Stimulated activated naive CD8-positive, alpha-beta T cell treated with anti-CD3 and anti-CD28 coated beads, Interleukin-15, Interleukin-2, amounts not matched to agents 100 U/mL and 50 U/mL, for 24 hours (primary cell): ENCODE measurements around the gene C1orf210.

ENCODE experiments used
- ATAC-seq: fragments of 150-1000 bp; cut with Tn5 transposase; one replicate; pipeline ENCODE4 v1.10.0; 2021
- DNase-seq: peaks from one replicate; pipeline ENCODE4 v3.0.0; 2021

Gene C1orf210

GRCh38 chr1:43312212-43312623, 26.8 kb upstream of the C1orf210 start:
- no peak for DNase-seq
- ATAC-seq: no peak

DNA sequence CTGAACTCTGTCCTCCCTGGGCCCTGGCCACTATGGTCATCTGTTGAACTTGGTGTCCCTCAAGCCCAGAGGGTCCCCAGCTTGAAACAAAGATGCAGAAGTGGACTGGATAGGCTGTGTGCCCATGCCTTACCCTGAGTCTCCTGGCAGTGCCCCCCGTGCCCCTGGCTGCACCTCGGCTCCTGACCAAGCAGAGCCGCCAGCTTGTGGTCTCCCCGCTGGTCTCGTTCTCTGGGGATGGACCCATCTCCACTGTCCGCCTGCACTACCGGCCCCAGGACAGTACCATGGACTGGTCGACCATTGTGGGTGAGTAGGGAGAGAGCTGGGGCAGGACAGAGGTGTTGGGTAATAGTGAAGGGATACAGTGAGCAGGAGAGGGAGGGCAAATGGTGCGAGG, 26.1 kb upstream of the C1orf210 start:
- DNase-seq (no peak), ATAC-seq (no peak)

DNA sequence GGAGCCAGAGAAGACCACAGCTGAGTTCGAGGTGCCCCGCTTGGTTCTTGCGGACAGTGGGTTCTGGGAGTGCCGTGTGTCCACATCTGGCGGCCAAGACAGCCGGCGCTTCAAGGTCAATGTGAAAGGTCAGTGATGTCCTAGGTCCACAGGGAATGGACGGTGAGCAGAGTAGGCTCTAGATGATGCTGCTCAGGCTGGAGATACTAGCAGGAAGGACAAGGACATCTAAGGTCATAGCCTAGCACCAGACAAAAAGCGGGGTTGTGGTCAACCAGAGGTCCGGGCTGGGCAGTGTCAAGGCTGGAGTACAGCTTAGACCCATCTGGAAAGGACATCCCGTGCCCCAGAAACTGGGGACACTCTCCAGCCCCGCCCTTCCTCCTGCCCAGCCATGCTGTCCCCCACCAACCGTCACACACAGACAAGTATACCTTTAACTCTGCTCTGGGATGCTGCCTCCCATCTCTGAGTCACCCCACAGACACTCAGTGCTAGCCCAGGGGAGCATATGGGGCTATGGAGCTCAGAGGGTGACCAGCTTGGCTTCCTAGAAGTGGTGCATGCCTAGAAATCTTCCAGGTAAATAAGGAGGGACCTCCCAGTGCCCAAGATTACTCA, 24.1 kb upstream of the C1orf210 start:
- DNase-seq: no peak
- ATAC-seq: no peak

DNA sequence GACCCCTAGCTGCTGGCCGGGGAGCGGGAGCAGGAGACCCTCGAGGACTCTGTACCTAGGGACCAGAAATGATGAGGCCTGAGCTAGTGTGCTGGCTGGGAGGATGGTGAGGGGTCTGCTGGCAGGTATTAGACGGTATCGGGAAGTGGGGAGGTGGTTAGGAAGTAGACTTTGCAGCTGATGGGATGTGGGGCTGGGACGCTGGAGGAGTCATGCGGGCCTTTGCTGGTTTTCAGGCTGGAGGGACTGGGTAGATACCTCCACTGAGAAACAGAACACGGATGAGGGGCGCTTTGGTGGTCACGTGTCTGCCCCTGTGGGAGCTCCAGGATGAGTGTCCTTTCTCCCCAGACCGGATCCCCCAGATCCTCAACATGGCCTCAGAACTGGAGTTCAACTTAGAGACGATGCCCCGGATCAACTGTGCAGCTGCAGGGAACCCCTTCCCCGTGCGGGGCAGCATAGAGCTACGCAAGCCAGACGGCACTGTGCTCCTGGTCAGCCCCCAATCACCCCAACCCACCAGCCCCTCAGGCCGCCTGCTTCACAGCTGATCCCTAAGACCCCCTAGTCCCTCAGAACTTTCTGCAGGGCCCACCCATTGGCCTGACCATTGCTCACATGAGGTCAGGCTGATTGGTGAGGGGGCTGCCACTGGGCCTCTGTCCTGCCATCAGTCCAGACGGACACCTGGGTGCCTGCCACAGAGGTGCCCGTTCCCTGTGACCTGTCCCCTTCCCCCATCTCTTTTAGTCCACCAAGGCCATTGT, 23.4 kb upstream of the C1orf210 start:
- DNase-seq: no peak
- no peak for ATAC-seq

DNA sequence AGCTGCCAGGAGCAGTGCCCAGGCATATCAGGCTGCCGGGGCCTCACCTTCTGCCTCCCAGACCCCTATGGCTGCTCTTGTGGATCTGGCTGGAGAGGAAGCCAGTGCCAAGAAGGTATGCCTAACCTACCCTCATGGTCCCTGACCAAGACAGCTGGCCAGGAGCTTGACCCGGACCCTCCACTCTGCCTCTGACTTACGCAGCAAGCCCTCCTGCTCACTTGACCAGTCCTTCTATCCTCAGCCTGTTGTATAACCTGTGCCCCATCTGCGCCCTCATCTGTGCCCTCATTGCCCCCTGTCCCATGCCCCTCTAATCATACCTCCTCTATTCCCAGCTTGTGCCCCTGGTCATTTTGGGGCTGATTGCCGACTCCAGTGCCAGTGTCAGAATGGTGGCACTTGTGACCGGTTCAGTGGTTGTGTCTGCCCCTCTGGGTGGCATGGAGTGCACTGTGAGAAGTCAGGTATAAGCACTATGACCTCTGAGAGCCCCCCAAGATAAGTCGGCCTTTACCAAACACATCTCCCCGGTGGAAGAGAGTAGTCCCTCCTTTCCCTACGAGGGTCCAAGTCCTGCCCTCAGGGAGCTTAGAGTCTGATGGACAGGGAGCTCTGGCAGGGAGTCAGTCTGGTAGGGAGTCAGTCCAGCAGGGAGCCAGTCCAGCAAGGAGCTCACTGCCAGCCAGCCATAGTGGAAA, 22.2 kb upstream of the C1orf210 start:
- DNase-seq: no peak
- no peak for ATAC-seq

GRCh38 chr1:43306688-43307457, 21.5 kb upstream of the C1orf210 start:
- ATAC-seq: no peak
- no peak for DNase-seq

- no peak for DNase-seq
- no peak for ATAC-seq
These were observed 20.7 kb upstream of the C1orf210 start for GRCh38 chr1:43305926-43306687.

DNA sequence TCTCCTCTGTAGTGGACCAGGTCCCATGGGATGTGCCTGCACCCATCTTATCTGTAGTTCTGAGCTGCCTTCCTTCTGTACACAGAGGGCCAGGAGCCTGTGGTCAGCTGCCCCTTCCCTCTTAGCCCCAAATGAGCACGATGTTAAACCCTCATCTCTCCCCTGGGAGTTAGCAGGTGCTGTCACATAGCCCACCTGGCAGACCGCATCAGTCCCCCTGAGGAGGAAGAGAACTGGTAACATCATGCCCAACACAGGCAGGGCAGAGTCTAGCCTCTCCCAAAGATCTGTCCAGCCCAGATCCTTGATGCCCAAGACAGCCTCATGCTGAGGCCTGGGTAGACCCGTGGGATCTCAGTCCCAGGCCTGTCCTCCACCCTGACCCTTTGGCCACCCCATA, 20.1 kb upstream of the C1orf210 start:
- no peak for ATAC-seq
- DNase-seq: no peak

GRCh38 chr1:43304771-43305300, 19.5 kb upstream of the C1orf210 start:
- DNase-seq (no peak), ATAC-seq (no peak)

DNA sequence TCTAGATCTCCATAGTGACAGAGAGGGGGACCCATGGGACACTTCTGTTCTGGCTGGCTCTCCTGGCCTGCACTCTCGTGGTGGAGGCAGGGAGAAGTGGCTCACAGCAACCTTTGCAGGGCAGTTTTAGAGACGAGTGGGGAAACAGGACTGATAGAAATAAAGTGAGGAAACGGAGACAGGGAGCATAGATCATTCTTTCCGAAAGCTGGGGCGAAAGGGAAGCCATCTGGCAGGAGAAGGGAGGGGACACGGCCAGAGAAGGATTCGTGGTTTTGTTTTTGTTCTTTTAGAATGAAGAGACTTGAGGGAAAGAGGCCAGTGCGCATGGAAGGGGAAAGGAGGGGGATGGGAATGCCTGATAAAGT, 18.9 kb upstream of the C1orf210 start:
- ATAC-seq: no peak
- DNase-seq: no peak

DNA sequence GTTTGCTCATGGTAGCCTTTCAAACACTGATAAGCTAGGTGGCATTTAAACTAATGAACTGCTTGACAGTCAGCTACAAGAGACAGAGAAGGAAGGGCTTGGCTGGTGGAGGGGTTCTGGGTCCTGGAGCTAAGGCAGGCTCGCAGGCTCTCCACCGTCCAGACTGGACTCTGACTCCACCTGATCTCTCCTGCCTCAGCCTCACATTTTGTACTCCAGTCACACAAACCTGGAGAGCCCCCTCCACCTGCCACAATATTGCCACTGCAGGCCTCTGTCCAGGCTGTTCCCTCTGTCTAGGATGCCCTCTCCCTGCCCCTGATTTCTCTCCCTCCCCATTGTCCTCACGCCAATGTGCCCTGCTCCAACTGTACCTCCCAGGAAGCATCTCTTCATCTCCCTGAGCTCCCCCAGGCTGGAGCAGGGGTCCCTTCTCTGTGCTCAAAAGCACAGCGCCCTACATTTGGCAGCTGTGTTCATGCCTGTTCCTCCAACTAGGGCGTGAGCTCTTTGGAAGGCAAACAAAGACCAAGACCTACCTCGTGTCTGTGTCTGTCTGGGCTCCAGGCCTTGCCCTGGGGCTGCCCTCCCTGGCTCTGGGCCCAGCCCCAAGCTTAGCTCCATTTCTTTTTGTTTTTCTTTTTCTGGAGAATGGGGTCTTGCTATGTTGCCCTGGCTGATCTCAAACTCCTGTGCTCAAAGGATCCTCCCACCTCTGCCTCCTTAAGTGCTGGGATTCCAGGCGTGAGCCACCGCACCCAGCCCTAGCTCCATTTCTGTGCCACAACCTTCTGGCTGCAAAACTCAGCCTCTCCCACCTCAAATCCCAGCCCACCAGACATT, 18.3 kb upstream of the C1orf210 start:
- no peak for ATAC-seq
- DNase-seq: no peak

DNA sequence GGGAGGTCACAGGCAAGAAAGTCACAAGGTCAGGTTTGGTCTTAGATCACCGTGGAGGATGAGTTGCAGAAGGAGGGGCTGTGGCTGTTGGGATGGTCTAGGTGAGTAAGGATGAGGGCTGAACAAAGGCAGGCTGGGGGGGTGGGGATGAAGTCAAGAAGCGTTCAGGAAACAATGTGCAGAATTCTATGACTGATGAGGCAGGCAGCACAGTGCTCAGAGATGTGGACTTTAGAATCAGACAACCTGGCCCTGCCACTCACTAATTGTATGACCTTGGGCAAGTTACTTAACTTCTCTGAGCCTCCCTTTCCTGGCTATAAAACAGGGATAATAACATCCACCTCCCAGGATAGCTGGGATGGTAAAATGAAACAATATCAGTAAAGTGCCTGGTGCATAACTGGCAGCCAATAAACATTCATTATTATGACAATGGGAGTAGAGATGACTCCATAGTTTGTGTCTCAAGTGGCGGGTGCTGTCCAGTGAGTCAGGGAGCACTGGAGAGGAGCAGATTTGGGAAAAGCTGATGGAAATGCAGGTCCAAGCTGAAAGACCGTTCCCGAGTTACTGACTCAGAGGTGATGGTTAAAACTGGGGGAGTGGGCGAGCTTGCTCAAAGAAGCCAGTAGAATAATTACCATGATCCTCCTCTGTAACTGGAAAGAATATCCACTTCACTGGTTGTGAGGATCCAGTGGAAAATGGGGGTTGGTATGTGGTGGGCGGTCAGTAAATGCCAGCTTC, 17.5 kb upstream of the C1orf210 start:
- no peak for DNase-seq
- ATAC-seq: no peak

GRCh38 chr1:43302201-43302600, 16.8 kb upstream of the C1orf210 start:
- DNase-seq (no peak), ATAC-seq (no peak)

DNA sequence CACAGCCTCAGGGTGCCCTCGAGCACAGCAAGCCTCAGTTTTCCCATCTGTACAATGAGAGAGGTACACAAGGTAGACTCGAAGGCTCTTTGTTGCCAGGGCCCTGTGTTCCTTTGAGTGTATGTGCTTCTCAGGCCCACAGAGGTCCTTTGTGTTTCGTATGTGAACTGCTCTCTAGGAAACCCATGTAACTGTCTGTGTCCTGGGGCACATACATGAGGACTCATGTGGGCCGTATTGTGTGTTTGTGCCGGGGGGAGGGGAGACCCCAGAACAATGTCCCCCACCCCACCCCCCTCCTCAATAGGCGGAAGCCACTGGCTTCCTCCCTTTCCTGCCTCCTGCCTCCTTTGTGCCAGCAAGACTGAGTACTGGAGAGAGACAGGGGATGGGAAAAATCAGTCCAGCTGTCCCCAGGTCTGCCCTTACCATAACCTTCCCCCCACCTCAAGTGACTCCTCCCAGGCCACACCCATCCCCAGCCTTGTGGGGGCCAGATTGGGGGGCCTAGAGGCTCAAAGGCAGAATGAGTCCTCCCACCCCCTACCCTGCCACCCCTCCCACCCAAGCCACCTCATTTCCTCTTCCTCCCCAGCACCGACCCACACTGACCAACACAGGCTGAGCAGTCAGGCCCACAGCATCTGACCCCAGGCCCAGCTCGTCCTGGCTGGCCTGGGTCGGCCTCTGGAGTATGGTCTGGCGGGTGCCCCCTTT, 15.2 kb upstream of the C1orf210 start, which contains the start of gene TIE1:
Gene TIE1 (plus strand): TSS at position 605 of the 717 bp plus-strand sequence. CDS start 90 bp downstream, at position 695.
- DNase-seq (no peak), ATAC-seq (no peak)

GRCh38 chr1:43299101-43299500, 13.7 kb upstream of the C1orf210 start:
- DNase-seq: no peak
- ATAC-seq: no peak

GRCh38 chr1:43298055-43298454, 12.7 kb upstream of the C1orf210 start:
- ATAC-seq: no peak

DNA sequence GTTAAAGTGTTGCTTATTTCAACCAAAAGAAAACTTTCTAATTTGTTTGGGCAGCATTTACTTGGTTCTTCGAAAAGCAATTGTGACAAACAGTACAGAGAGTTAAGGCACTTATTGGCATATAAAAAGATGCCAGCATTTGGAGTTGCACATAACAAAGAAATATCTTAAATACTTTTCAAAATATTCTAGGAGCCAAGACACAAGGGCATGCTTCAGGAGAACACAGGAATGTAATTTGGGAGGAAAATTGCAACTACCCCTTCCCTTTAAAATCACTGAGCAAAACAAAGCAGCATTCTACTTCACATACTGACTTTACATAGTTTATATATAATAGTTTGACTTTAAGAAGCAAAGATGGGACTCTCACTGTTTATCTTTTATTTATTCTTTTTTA, 10.8 kb upstream of the C1orf210 start:
- no peak for DNase-seq

More at GRCh38 chr1:43298055-43298454, 12.7 kb upstream of the C1orf210 start:
- DNase-seq: no peak

GRCh38 chr1:43294761-43295160, 9.4 kb upstream of the C1orf210 start:
- ATAC-seq (no peak), DNase-seq (no peak)

More for the DNA sequence above, 10.8 kb upstream of the C1orf210 start:
- ATAC-seq: no peak
